ENCODE results near the gene DNM3.

The DNM3 gene

DNA sequence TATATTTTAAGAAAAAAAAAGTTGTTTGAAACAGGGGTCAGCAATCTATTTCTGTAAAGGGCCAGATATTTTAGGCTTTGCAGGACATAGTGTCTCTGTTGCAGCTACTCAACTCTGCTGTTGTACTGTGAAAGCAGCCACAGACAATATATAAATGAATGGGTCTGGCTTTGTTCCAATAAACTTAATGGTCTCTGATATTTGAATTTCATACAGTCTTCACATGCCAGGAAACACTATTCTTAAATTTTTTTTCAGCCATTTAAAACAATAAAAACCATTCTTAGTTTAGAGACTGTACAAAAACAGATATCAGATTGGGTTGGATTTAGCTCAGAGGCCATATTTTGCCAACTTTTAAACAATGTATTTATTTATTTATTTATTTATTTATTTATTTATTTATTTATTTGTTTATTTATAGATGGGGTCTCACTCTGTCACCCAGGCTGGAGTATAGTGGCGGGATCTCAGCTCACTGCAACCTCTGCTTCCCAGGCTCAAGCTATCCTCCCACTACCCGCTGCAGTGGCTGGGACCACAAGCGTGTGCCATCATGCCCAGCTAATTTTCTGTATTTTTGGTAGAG lies 102.8 kb downstream of the DNM3 start:
- no peak overlapping the region for H3K4me3 ChIP-seq (replicated peaks; ENCODE audit: low read depth, low read length)
- TF ChIP-seq CTCF (IDR thresholded peaks at IDR 0.05; ENCODE audit: low read depth, low read length, missing control alignments), result no peak
- no peak for DNase-seq (ENCODE audit: extremely low read depth, low read depth)

- TF ChIP-seq CTCF (IDR thresholded peaks at IDR 0.05; ENCODE audit: low read depth, low read length, missing control alignments), result no peak
- DNase-seq (ENCODE audit: extremely low read depth, low read depth), result no peak
- no peak overlapping the region for H3K4me3 ChIP-seq (replicated peaks; ENCODE audit: low read depth, low read length)
Measured at GRCh38 chr1:171948511-171948910, 107.2 kb downstream of the DNM3 start.

GRCh38 chr1:171949316-171949715 lies 108.0 kb downstream of the DNM3 start:
- H3K4me3 ChIP-seq (replicated peaks; ENCODE audit: low read depth, low read length), result no peak overlapping the region
- no peak for DNase-seq (ENCODE audit: extremely low read depth, low read depth)
- TF ChIP-seq CTCF (IDR thresholded peaks at IDR 0.05; ENCODE audit: low read depth, low read length, missing control alignments), result no peak

- no peak for TF ChIP-seq CTCF (IDR thresholded peaks at IDR 0.05; ENCODE audit: low read depth, low read length, missing control alignments)
- DNase-seq (ENCODE audit: extremely low read depth, low read depth), result no peak
- H3K4me3 ChIP-seq (replicated peaks; ENCODE audit: low read depth, low read length), result no peak overlapping the region
Measured at GRCh38 chr1:171953835-171954234, 112.5 kb downstream of the DNM3 start.

DNA sequence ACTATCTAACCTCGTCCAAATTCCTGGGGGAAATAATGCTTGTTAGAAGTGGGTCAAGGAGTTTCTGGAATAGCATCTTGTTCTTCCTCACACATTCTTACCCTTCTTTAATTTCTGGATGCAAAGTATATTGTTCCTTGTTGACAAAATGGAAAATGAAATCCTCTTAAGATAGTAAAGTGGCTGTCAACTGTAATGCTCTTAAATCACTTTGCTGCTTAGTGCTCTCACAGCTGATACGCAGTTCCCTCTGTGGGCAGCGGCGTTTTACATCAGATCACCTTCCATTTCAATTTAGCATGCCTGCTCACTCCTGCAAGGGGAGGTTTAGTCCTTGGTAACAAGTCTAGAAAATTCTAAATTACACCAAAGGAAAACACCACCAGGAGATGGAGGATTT lies 113.1 kb downstream of the DNM3 start:
- H3K4me3 ChIP-seq (replicated peaks; ENCODE audit: low read depth, low read length), result no peak overlapping the region
- DNase-seq (ENCODE audit: extremely low read depth, low read depth), result no peak
- TF ChIP-seq CTCF (IDR thresholded peaks at IDR 0.05; ENCODE audit: low read depth, low read length, missing control alignments), result no peak

GRCh38 chr1:171961861-171962260 lies 120.6 kb downstream of the DNM3 start:
- TF ChIP-seq CTCF (IDR thresholded peaks at IDR 0.05; ENCODE audit: low read depth, low read length, missing control alignments), result no peak
- H3K4me3 ChIP-seq (replicated peaks; ENCODE audit: low read depth, low read length), result no peak overlapping the region
- no peak for DNase-seq (ENCODE audit: extremely low read depth, low read depth)

- DNase-seq (ENCODE audit: extremely low read depth, low read depth), result no peak
- TF ChIP-seq CTCF (IDR thresholded peaks at IDR 0.05; ENCODE audit: low read depth, low read length, missing control alignments), result no peak
Measured at GRCh38 chr1:171963762-171964161, 122.5 kb downstream of the DNM3 start.

More at GRCh38 chr1:171963762-171964161, 122.5 kb downstream of the DNM3 start:
- no peak overlapping the region for H3K4me3 ChIP-seq (replicated peaks; ENCODE audit: low read depth, low read length)
